Keratinocyte (primary cell): ENCODE results near the gene CLEC1B.

Experiments
- CTCF ChIP-seq, 3 experiments: IDR thresholded peaks in 1 of 3; conservative IDR thresholded peaks in 1 of 3; optimal IDR thresholded peaks in 1 of 3; 2 replicates in 2 of 3; 3 replicates in 1 of 3; pipeline versions ENCODE3 to v1.5.1; 2011; ENCODE audit warnings: low read length in 3 of 3, mild to moderate bottlenecking in 3 of 3, moderate library complexity in 2 of 3, control low read depth in 1 of 3, inconsistent platforms in 1 of 3; ENCODE audit not compliant: insufficient read depth in 2 of 3; ENCODE audit errors: extremely low read depth in 1 of 3
- EZH2 ChIP-seq: IDR thresholded peaks from one replicate; pipeline ENCODE4 v1.6.1; 2012; ENCODE audit warnings: inconsistent platforms, mild to moderate bottlenecking, low read length, moderate library complexity

DNA sequence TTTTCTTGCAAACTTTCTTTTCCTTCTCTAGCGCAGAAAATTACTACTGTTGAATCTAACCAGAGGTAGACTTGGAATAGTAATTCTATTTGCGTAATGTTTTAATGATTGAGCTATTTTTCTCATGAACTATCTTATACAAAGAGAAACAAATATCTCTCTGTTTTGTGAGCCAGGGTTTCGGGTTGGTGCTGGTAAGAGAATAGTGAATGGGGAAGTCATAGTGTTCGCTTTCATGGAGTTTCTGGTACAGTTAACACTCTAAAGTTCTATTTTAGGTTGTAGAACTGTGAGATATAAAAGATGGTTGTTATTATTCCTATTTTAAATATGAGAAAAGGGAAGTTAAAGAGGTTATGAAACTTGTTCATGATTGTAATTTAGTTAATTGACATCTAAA, 6.6 kb downstream of the CLEC1B start:
- no peak for TF ChIP-seq CTCF (optimal IDR thresholded peaks at IDR 0.05 in 1 of 3, IDR thresholded peaks at IDR 0.05 in 1 of 3, conservative IDR thresholded peaks at IDR 0.05 in 1 of 3; ENCODE audit: extremely low read depth in 1 of 3, insufficient read depth in 2 of 3, low read length in 3 of 3)
- TF ChIP-seq EZH2 = no peak
